HG03457 (cell line): ENCODE results near the gene TSR1.

Source experiments
- ATAC-seq: cut with Tn5 transposase; IDR thresholded peaks from one replicate; pipeline ENCODE4 v1.9.1; 2021; ENCODE audit warnings: moderate number of reproducible peaks; ENCODE audit not compliant: unreplicated experiment

The TSR1 gene

DNA sequence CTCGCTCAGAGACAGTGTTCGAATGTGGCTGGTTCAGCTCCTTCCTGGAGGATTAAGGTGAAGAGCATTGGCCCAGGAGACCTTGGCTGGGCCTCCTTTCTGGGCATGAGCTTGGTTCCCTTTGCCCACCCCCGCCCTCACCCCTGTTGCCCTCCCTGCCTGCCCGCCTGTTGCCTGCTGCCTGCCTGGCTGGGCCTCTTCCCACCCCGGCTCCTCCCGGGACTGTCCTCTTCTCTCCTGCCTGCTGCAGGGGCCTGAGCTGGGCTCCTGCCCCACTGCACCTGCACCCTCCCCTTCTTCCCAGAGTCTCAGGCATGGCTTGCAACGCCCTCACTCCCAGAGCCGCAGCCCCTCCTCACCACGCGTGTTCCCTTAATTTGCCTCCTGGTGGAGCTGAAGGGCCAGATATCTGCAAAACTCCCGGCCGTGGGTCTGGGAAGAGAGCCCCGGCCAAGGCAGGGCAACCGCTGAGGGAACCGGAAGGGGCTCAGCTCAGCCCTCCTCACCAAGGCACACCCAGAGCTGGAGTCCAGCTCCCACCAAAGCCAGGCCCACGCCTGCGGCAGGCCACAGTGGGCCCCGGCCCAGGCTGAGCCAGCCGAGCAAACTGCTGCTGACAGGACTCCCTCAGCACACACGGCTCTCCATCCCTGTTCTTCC lies 33.4 kb upstream of the TSR1 start:
- no peak for ATAC-seq

DNA sequence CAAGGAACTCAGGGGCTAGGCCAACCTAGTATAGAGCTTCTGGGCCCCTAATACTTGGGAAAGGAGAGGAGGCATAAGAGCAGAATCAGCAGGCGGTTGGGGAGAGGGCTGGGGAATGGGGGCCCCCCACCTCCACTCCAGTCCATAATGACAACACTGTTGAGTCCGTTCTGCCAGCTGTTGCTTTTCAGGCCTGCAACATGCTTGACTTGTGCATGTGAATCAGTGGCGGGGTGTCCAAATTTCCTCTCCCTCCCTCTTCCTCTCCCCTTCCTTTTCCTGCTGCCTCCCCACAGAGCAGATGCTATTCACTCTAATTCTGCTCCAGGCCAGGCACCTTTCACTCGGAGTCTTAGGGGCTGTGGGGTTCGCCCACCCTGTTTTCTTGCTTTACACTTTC lies 32.8 kb upstream of the TSR1 start:
- no peak for ATAC-seq

DNA sequence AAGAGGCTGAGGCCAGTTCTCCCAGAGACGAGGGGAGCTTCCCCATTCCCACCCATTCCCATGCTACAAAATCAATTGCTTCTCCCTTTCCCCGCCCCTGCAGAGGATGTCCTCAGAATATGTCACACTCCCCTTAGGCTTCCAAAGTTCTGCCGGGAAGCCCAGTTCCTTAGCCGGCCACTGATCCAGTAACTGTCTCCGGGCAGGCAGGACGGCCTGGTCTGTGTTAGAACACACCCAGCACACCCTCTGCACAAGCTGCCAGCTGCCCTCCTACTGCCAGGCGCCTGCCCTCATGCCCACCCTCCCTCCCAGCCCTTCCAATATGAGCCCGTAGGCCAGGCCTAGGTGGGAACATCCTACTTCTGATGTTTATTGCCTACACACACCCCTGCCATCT lies 32.1 kb upstream of the TSR1 start:
- ATAC-seq, result no peak

DNA sequence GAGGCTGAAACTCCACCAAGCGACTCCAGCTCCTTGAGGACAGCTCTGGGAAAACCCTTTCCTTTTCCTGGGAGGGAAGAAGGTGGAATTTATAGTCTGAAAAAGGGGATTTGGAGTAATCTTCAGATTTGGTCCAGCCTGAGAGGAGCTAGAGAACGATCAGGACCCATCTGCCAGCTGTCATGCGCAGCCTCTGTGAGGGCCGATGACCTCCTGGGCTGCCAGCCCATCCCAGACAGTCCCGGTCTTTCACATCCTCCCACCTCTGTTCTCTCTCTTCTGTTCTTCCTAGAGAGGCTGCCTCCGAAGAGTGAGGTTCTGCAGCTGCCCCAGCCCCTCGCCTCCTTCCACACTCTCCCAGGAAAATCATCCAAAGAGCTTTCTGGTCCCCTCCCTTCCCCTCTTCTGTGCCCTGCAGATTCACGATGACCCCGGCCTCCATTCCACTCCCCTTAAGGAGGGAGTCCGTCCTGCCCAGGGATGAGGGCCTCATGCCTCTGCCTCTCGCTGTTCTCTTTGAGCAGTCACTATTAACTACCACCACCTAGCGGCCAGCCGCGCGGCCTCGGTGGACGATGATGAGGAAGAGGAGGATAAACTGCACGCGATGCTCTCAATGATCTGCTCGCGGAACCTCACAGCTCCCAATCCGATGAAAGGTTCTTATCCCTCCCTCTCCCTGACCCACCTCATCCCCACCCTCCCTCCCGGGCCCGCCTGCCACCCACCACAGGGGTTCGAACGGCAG lies 30.7 kb upstream of the TSR1 start:
- no peak for ATAC-seq

DNA sequence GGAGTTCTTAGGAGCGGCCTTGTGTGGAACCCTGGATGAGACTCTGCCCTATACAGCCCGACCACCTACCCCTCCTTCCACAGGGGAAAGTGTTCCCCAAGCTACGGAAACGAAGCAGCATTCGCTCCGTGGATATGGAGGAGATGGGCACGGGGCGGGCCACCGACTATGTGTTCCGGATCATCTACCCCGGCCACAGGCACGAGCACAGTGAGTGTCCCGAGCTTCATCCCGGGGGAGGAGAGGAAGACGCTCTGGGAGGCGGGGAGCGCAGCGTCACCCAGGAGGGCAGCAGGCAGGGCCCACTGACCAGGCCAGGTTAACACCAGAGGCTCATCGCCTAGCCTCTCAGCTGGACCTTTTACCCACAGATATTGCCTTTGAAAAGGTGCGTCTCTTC lies 28.9 kb upstream of the TSR1 start:
- no peak for ATAC-seq

DNA sequence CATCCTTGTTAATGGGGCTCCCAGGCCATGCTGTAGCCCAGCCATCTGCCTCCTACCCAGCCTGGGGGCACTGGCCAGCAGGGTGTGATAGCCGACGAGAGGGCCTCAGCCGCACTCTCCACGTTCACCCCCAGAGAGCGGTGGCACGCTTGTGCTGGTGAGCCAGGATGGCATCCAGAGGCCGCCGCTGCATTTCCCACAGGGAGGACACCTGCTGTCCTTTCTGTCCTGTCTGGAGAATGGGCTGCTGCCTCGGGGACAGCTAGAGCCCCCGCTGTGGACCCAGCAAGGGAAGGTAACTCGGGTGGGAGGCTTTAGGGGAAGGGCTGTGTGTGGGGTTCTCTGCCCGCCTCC lies 28.5 kb upstream of the TSR1 start:
- no peak for ATAC-seq

DNA sequence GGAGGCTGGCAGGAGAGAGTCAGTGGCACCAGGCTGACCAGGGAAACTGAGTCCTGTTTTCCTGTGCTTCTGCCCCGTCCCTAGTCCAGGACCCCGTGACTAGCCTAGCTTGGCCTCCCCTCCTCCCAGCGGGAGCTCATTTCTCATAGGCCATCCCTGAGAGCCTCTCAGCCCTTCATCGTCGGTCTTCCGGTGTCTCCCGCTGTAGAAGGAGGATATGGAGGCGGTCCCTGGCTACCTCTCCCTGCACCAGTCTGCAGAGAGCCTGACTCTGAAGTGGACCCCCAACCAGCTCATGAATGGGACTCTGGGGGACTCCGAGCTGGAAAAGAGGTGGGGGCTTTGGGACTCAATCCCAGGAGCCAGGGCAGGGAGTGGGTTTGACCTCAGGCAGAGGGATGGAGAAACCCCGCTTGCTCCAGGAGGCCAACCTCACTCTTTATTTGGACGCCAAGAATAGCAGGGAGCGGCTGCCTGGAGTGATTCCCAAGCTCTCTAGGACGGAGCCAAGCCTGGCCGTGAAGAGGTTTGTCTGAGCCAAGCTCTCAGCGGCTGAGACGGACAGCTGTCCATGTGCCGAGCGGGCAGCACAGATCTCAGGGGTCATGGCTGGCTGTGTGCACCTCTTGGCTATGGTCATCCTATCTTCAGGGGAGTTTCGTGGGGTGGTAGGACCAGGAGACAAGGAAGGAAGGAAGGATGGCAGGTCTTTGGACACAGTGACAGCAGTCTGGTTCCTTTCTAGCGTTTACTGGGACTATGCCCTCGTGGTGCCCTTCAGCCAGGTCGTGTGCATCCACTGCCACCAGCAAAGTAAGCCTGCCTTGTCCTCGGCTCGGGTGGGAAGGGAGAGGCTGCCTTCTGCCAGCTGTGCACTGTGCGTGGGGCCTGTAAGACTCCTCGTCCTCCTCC lies 27.9 kb upstream of the TSR1 start:
- no peak for ATAC-seq

DNA sequence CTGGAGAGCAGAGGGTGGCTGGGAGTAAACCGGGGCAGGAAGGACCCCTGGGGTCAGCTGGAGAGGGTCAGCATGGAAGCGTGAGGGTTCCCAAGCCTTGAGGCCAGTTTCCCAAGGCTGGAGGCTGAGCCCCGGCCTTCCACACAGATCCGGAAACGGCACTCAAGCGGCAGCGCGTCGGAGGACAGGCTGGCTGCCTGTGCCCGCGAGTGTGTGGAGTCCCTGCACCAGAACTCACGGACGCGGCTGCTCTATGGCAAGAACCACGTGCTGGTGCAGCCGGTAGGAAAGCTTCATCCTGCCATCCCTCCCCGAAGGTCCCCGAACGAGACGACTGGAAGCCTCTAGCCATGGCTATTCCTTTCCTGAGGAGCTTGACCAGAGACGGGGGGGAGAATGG lies 27.1 kb upstream of the TSR1 start:
- no peak for ATAC-seq

DNA sequence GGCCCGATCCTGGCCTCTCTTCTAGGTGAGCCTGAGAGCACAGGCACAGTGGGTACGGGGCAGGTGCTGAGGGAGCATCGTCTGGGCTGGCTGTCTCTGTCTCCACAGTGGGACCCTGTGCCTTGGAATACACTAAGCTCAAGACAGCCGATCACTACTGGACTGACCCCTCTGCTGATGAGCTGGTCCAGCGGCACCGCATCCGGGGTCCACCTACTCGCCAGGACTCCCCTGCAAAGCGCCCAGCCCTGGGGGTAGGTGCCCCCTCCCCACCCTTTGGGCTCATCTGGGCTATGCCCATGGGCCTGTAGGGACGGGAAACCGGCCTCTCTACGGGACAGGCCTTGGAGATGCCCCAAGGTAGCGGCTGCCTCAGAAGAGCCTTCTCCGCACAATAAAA lies 26.6 kb upstream of the TSR1 start:
- no peak for ATAC-seq

DNA sequence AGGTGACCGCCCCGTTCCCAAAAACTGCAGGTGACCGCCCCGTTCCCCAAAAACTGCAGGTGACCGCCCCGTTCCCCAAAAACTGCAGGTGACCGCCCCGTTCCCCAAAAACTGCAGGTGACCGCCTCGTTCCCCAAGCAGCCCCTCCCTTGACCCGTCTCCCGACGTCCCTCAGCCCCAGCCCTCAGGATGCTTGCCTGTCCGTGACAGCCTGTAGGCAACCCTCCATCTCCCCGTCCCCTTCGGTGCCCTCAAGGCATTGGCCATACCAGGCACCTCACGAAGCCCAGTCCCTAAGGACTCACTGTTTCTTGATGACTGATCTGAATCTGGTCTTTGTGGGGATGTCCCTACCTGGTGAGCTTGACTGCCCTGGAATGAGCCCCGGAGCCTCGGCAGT lies 26.2 kb upstream of the TSR1 start:
- ATAC-seq, result no peak

DNA sequence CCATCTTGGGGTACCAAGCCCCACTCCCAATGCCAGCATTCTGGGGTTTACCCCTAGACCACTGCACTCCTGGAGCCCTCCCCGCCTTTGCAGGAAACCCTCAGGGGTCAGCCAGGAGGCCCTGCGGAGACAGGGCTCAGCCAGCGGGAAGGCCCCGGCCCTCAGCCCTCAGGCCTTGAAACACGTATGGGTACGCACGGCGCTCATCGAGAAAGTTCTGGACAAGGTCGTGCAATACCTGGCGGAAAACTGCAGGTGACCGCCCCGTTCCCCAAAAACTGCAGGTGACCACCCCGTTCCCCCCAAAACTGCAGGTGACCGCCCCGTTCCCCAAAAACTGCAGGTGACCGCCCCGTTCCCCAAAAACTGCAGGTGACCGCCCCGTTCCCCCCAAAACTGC lies 25.8 kb upstream of the TSR1 start:
- ATAC-seq, result no peak

DNA sequence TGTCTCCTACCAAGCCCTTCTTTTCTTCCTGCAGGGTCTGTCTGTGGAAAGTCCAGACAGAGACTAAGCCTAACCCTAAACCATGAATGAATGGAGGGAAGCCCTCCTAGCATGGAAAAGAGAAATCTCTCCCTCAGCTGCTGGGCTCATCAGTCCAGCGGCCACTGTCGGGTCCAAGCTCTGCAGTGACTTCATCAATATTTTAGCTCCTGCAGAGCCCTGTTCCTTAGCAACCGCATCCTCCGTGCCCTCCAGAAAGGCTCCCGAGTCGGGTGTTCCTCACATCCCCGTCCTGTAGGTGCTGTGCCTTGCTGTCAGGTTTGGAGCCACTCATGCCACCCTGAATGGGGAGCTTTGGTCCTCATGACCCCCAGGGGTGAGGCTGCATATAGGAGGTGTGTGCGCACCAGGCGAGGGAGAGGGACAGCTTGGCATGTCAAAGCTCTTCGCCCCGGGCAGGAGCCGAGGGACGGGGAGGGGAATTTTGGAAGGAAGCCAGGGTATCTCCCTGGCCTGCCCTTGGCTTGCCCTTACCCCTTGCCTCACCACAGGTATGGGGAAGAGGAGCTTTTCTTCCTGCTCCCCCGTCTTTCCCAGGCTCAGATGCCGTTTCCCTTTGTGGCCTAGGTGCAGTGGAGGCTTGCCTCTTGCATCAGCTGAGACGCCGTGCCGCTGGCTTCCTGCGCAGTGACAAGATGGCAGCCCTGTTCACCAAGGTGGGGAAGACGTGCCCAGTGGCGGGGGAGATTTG lies 24.9 kb upstream of the TSR1 start:
- ATAC-seq, result no peak

DNA sequence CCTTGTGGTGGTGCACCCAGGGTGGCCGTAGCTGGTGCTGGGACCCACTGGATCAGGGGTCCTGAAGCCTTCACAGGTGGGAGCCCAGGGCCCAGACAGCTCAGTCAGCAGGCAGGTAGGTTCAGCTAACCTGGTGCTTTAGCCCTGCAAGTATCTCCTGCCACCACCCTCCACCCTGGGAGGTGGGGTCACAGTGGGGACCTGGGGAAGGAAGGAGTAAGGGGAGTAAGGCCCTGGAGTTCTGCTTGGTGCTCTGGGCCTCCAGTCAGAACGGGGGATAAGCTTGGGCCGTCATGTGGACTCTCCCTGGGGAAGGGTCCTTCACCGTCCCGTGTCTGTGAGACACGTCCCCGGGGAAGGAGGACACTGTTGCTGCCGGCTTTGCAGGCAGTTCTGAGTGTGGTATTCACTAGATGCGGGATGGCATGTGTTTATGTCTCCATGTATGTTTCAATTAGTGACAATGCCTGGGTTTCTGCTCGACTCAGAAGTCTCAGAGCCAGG lies 21.7 kb upstream of the TSR1 start:
- no peak for ATAC-seq

DNA sequence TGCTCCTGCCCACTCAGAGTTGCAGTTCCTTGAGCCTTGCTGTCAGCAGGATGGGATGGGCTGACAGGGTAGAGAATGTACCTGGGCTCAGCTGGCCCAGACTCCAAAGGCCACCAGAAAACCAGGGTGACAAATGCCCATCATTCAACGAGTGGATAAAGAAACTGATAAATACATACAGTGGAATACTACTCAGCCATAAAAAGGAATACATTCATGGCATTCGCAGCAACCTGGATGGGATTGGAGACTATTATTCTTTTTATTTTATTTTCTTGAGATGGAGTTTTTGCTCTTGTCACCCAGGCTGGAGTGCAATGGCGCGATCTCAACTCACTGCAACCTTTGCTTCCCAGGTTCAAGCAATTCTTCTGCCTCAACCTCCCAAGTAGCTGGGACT lies 21.0 kb upstream of the TSR1 start:
- no peak for ATAC-seq

DNA sequence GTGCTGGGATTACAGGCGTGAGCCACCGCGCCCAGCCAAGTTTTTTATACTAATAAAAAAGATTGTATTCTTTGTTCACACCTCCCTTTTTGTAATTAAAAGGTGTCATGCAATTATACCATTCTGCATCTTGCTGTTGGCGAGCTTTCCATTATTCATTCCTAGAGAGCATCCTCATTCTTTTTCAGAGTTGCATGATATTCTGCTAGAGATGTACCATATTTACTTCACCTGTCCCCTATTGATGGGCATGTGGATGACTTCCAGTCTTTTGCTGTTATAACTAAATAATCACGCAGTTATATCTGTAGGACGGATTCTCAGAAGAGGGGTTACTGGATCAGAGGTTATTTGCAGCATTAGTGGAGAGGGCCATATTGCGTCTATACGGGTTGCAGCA lies 18.1 kb upstream of the TSR1 start:
- no peak for ATAC-seq

DNA sequence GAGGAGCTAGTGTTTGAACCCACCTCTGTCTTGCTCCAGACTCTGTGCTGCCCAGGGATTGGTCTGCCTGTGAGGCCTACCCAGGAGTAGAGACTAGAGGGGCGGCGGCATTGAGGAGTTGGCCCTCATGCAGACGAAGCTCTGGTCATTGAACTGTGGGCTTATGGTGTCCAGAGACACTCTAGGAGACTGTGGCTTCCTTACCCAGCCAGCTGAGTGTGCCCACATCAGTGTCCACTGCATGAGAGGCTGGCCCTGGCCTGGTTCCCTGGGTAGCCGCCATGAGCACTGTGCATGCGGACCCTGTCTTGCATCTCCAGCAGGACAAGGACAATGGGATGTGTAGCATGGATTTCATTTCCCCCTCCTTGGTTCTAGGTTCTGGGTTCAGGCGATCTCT lies 15.0 kb upstream of the TSR1 start:
- no peak for ATAC-seq

DNA sequence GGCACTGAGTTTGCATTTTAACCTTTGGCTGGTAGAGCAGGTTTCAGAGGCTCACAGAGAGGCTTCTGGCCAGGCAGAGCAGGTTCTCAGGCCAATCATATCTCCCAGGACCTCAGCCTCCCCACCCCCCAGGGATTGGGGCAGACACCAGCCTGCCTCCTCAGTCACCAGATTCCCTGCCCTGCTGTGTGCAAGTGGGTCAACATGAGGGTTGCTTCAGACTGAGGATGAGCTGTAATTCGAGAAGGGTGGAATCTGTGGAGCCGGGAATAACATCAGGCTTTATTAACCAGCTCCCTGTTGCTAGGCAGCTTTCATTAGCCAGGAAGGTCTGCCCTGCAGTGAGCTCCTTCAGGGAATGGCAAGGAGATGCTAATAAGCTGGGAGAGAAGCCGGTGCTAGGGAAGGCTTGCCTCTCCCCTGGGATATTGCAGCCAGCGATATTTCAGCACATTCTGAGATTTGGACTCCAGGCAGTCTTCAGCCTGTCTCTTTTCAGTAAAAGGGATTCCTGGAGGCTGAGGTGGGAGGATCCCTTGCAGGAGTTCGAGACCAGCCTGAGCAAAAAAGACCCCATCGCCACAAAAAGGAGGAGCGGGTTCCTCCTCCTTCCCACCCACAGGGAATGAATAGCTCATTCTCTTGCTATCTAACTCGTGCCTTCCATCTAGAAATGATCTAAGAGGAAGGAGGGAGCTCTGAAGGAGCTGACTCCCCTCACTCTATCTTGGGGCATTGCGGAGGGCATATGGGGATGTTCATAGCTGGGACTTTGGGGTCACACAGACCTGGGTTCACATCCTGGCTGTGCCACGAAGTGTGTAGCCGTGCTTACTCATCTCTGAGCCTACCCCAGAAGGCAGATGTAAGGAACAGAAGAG lies 11.8 kb upstream of the TSR1 start:
- no peak for ATAC-seq

DNA sequence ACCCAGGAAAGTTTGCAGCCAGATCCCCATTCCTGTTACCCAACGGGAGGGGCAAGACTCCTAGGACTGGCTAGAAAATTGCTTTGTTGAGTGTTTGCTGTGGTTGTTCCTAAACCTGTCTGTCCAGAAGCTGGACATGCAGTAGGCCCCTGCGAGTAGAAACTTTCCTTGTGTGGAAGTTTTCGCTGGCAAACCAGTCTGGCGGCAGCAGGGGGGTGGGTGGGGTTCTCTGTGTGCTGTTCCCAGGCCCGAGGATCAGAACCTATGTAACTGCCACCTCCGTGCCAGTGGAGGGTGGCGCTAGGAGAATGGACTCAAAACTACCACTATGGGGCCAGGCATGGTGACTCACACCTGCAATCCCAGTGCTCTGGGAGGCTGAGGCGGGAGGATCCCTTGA lies 10.2 kb upstream of the TSR1 start:
- ATAC-seq, result no peak

DNA sequence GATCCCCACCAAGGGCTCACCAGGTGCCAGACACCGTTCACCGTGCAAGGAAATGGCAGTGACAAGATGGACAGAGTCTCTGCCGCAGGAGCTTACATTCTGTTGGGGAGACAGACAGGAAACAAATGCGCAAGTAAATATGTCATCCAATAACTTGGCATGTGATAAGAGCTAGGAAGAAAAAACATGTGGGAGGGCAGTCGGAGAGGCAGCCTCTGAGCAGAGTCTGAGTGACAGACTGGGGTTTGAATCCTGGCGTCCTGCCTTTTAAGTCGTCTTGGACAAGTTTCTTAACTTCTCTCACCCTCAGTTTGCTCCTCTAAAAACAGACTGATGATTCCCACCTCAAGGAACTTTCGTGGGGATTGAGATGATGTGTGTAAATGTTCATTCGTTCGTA lies 8.3 kb upstream of the TSR1 start:
- no peak for ATAC-seq

DNA sequence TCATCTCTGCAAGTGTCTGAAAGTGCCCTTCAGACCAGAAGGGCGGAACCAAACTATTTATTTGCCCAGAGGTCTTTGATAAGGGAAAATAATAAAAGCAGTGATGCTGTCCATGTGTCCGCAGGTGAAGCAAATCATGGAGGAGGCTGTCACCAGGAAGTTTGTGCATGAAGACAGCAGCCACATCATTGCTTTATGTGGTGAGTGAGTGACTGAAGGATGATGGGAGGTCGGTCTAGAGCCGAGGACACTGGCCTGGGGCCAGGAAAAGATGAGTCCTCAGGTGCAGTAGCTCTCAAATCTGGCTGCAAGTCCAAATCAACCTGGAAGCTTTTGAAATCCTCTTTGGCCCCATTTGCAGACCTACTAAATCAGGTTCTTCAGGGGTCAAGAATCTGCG lies 7.2 kb upstream of the TSR1 start:
- no peak for ATAC-seq
